HepG2 (cell line): ENCODE data around the gene PLSCR5. TPM values are rescaled to one million over a fixed set of nuclear protein-coding genes. Genes with fewer than 3 reads are reported as not detected.

Experiments
- ATAC-seq: fragments of 200-7000 bp; cut with Tn5 transposase; 3 replicates; pipeline ENCODE4 v1.9.1; 2020; ENCODE audit warnings: mild to moderate bottlenecking, moderate library complexity
- BruUV-seq: library from RNA; stranded (reverse); fragments of 400-500 nt; replicated peaks from 2 replicates; lab custom pipeline; 2021; lab: Mats Ljungman, UMichigan
- CTCF ChIA-PET: fragments of 300-600 bp; formaldehyde crosslinking; extraction: SDS; loops from one replicate; lab custom pipeline; 2021; ENCODE audit warnings: low total read pairs, inconsistent platforms, low intra/inter-chr PET ratio; lab: Yijun Ruan, JAX
- POLR2A ChIA-PET: fragments of 350-600 bp; sonication (Branson Sonifier 250); formaldehyde crosslinking; loops from one replicate; lab custom pipeline; 2020; ENCODE audit warnings: antibody characterized with exemption, inconsistent platforms; lab: Yijun Ruan, JAX
- DNase-seq: peaks from one replicate; pipeline ENCODE4 v3.0.0-alpha.2; 2015; ENCODE audit warnings: low spot score
- FAIRE-seq: peaks from 3 replicates; lab custom pipeline; 2011; peaks lifted over from hg19 to GRCh38; lab: Jason Lieb, UNC
- H2AFZ ChIP-seq: one replicate; pipeline ENCODE4 v1.6.1; 2011; ENCODE audit warnings: low read length, inconsistent platforms
- H3K27ac ChIP-seq: fragments of 300-600 bp; 3 replicates; pipeline ENCODE4 v1.8.0; 2011; ENCODE audit warnings: mixed run types, mild to moderate bottlenecking, mixed read lengths, low read length, inconsistent platforms; ENCODE audit not compliant: insufficient read depth; ENCODE audit errors: extremely low read length
- H3K27me3 ChIP-seq, 2 experiments: fragments of 200-600 bp in 1 of 2; 2 replicates in 1 of 2; 3 replicates in 1 of 2; pipeline versions ENCODE4 v1.6.0 to v1.8.0; 2011; ENCODE audit warnings: low read length in 2 of 2, mild to moderate bottlenecking in 2 of 2, moderate library complexity in 2 of 2, inconsistent platforms in 1 of 2; ENCODE audit not compliant: insufficient read depth in 2 of 2, control insufficient read depth in 1 of 2
- H3K36me3 ChIP-seq, 2 experiments: fragments of 200-600 bp in 1 of 2; replicated peaks in 1 of 2; 2 replicates in 1 of 2; 3 replicates in 1 of 2; pipeline versions ENCODE4 v1.5.1 to v1.8.0; 2011; ENCODE audit warnings: low read length in 2 of 2, inconsistent platforms in 1 of 2; ENCODE audit not compliant: insufficient read depth in 2 of 2, control insufficient read depth in 1 of 2
- H3K4me1 ChIP-seq: 2 replicates; pipeline ENCODE4 v1.5.1; 2012; ENCODE audit warnings: low read length, inconsistent platforms; ENCODE audit not compliant: insufficient read depth
- H3K4me2 ChIP-seq: 2 replicates; pipeline ENCODE4 v1.6.0; 2011; ENCODE audit warnings: low read depth, low read length, inconsistent platforms
- H3K4me3 ChIP-seq, 3 experiments: fragments of 200-600 bp in 1 of 3; sonication (generic), shearing (Covaris generic) in 1 of 3; replicated peaks in 1 of 3; 2 replicates each; pipeline ENCODE4 v1.5.1; 2011 to 2016; ENCODE audit warnings: low read length in 3 of 3, inconsistent platforms in 2 of 3, low read depth in 2 of 3, mild to moderate bottlenecking in 2 of 3, control low read depth in 1 of 3, mixed read lengths in 1 of 3; ENCODE audit not compliant: insufficient read depth in 1 of 3
- H3K79me2 ChIP-seq: one replicate; pipeline ENCODE4 v1.6.1; 2011; ENCODE audit warnings: low read length, inconsistent platforms; ENCODE audit not compliant: insufficient read depth
- H3K9ac ChIP-seq: 2 replicates; pipeline ENCODE4 v1.6.0; 2011; ENCODE audit warnings: mild to moderate bottlenecking, low read depth, low read length, inconsistent platforms; ENCODE audit not compliant: insufficient read depth
- H3K9me3 ChIP-seq: 2 replicates; pipeline ENCODE4 v1.5.1; 2012; ENCODE audit warnings: mild to moderate bottlenecking, low read length
- H4K20me1 ChIP-seq: 2 replicates; pipeline ENCODE4 v1.6.0; 2011; ENCODE audit warnings: inconsistent platforms, mild to moderate bottlenecking, low read length, moderate library complexity; ENCODE audit not compliant: insufficient read depth
- AFF4 ChIP-seq: sonication (generic); formaldehyde crosslinking; IDR thresholded peaks from 2 replicates; pipeline ENCODE4 v1.4.0; 2020; ENCODE audit warnings: missing genetic modification reagents
- FOSL2 ChIP-seq: sonication (generic); formaldehyde crosslinking; IDR thresholded peaks from 2 replicates; pipeline ENCODE4 v1.4.0; 2020; ENCODE audit warnings: missing genetic modification reagents
- FOXO1 ChIP-seq: sonication (generic); formaldehyde crosslinking; IDR thresholded peaks from 2 replicates; pipeline ENCODE4 v1.4.0; 2020; ENCODE audit warnings: missing genetic modification reagents
- HMG20B ChIP-seq: conservative IDR thresholded peaks from 2 replicates; pipeline ENCODE4 v1.6.1; 2016; ENCODE audit warnings: missing genetic modification reagents, missing compliant biosample characterization
- KDM5A ChIP-seq: fragments of 200-600 bp; sonication (generic); IDR thresholded peaks from 2 replicates; pipeline ENCODE4 v1.7.0; 2018; ENCODE audit warnings: antibody characterized with exemption, mild to moderate bottlenecking, low read length, borderline replicate concordance
- NFIB ChIP-seq: sonication (generic); formaldehyde crosslinking; IDR thresholded peaks from 2 replicates; pipeline ENCODE4 v1.9.0; 2021; ENCODE audit warnings: missing genetic modification reagents, mild to moderate bottlenecking, borderline replicate concordance
- THAP11 ChIP-seq: IDR thresholded peaks from 2 replicates; pipeline ENCODE4 v1.6.1; 2016; ENCODE audit warnings: missing biosample characterization, missing genetic modification reagents
- ZNF280B ChIP-seq: sonication (generic); formaldehyde crosslinking; IDR thresholded peaks from 2 replicates; pipeline ENCODE4 v1.5.0; 2020; ENCODE audit warnings: missing genetic modification reagents, mild to moderate bottlenecking, borderline replicate concordance
- ZNF605 ChIP-seq: sonication (generic); formaldehyde crosslinking; IDR thresholded peaks from 2 replicates; pipeline ENCODE4 v1.8.0; 2022; ENCODE audit warnings: mild to moderate bottlenecking, missing genetic modification reagents
- WGBS: methylation state at CpG from one replicate; pipeline ENCODE4 v1.1.6; 2017; ENCODE audit warnings: low lambda C conversion rate; 5-methylcytosine and 5-hydroxymethylcytosine counted together
- in situ Hi-C: cut with HindIII; loops from 2 replicates; pipeline ENCODE4 v1.10.0; 2017; ENCODE audit warnings: low pct_unique_long_range_greater_than_20kb; ENCODE audit not compliant: extremely low pct_ligation_motif_present
- intact Hi-C: fragments of 100-400 bp; cut with micrococcal nuclease; formaldehyde crosslinking; loops from one replicate; pipeline ENCODE4 v1.10.0; 2022; ENCODE audit not compliant: unreplicated experiment
- polyA plus RNA-seq, 8 experiments: library from polyadenylated mRNA; depleted of rRNA in 3 of 8; stranded (reverse) in 7 of 8; unstranded in 1 of 8; fragments of >200 nt; fragmentation: Illumina TruSeq in 4 of 8; extraction: Trizol in 4 of 8; gene quantifications; 2 replicates each; pipeline versions ENCODE4 v1.2.1 to v1.2.3, GENCODE V29; 2011 to 2016; ENCODE audit warnings: low read depth in 4 of 8, missing spikeins in 1 of 8, mixed read lengths in 1 of 8; ENCODE audit not compliant: insufficient read depth in 1 of 8
- total RNA-seq, 5 experiments: library from RNA; depleted of rRNA; stranded (reverse); fragments of >200 nt; fragmentation: Illumina TruSeq; extraction: Trizol; gene quantifications; 2 replicates each; pipeline ENCODE4 v1.2.3, GENCODE V29; 2016; ENCODE audit warnings: low read depth in 1 of 5
- TF ChIP-seq, protein P1 (sequence below): sonication (generic); formaldehyde crosslinking; IDR thresholded peaks from 2 replicates; pipeline ENCODE4 v1.8.1; 2022; ENCODE audit warnings: low read depth, mild to moderate bottlenecking, missing genetic modification reagents
- TF ChIP-seq, protein P2 (sequence below): sonication (generic); formaldehyde crosslinking; IDR thresholded peaks from 2 replicates; pipeline ENCODE4; 2020; ENCODE audit warnings: missing genetic modification reagents, mild to moderate bottlenecking, borderline replicate concordance

The PLSCR5 gene
- total and polyA plus RNA-seq, 2 of the 13 experiments (the other 11 are each of a cell fraction or from before 2014, with no cell fraction given): 0.50 TPM; not detected in 1

GRCh38 chr3:146542978-146543377, 62.2 kb downstream of the PLSCR5 start:
- Histone ChIP-seq H3K27me3 (no peaks in the 10 kb centered on the region), H3K4me1 (peaks cover 75% of the 10 kb centered on the region), H2AFZ (no peak overlapping the region), H3K9me3 (no peaks in the 10 kb centered on the region), H3K4me3 (peak overlapping the region; percentile 89 to 93 (median 91); a peak in 5 of 6 replicates), H4K20me1 (no peaks in the 10 kb centered on the region), H3K9ac (peak overlapping the region; percentile 87; the same call in 1 of the 2 replicates), H3K4me2 (peak overlapping the region; percentile 86), H3K79me2 (peaks cover 51% of the 10 kb centered on the region), H3K36me3 (no peaks in the 10 kb centered on the region), H3K27ac (no peak overlapping the region)
- intact Hi-C loops: loop anchor here (5.0 kb wide), 1 partner anchor 39 kb away; no protein-coding TSS in a partner anchor
- POLR2A ChIA-PET: interaction anchor here (2.0 kb wide), 1 partner anchor 38 kb away, joined by 14 read pairs; no protein-coding TSS in a partner anchor
- TF ChIP-seq, protein P1, sequence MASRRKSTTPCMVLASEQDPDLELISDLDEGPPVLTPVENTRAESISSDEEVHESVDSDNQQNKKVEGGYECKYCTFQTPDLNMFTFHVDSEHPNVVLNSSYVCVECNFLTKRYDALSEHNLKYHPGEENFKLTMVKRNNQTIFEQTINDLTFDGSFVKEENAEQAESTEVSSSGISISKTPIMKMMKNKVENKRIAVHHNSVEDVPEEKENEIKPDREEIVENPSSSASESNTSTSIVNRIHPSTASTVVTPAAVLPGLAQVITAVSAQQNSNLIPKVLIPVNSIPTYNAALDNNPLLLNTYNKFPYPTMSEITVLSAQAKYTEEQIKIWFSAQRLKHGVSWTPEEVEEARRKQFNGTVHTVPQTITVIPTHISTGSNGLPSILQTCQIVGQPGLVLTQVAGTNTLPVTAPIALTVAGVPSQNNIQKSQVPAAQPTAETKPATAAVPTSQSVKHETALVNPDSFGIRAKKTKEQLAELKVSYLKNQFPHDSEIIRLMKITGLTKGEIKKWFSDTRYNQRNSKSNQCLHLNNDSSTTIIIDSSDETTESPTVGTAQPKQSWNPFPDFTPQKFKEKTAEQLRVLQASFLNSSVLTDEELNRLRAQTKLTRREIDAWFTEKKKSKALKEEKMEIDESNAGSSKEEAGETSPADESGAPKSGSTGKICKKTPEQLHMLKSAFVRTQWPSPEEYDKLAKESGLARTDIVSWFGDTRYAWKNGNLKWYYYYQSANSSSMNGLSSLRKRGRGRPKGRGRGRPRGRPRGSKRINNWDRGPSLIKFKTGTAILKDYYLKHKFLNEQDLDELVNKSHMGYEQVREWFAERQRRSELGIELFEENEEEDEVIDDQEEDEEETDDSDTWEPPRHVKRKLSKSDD (CRISPR knock-in tag): no peak
- TF ChIP-seq KDM5A: no peak
- no peak for TF ChIP-seq THAP11
- TF ChIP-seq ZNF605: no peak
- no peak for TF ChIP-seq HMG20B
- TF ChIP-seq ZNF280B: no peak
- TF ChIP-seq AFF4 (CRISPR knock-in tag): no peak
- no peak for TF ChIP-seq FOXO1 (CRISPR knock-in tag)
- TF ChIP-seq, protein P2, sequence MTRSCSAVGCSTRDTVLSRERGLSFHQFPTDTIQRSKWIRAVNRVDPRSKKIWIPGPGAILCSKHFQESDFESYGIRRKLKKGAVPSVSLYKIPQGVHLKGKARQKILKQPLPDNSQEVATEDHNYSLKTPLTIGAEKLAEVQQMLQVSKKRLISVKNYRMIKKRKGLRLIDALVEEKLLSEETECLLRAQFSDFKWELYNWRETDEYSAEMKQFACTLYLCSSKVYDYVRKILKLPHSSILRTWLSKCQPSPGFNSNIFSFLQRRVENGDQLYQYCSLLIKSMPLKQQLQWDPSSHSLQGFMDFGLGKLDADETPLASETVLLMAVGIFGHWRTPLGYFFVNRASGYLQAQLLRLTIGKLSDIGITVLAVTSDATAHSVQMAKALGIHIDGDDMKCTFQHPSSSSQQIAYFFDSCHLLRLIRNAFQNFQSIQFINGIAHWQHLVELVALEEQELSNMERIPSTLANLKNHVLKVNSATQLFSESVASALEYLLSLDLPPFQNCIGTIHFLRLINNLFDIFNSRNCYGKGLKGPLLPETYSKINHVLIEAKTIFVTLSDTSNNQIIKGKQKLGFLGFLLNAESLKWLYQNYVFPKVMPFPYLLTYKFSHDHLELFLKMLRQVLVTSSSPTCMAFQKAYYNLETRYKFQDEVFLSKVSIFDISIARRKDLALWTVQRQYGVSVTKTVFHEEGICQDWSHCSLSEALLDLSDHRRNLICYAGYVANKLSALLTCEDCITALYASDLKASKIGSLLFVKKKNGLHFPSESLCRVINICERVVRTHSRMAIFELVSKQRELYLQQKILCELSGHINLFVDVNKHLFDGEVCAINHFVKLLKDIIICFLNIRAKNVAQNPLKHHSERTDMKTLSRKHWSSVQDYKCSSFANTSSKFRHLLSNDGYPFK: no peak
- no peak for TF ChIP-seq FOSL2 (CRISPR knock-in tag)
- TF ChIP-seq NFIB: no peak
- 68% methylated on average over 2 of the region's 2 CpGs for WGBS
- FAIRE-seq (no peak), DNase-seq (no peak), ATAC-seq (no peak)
- in situ Hi-C loops: no loop called here
- no TSS peak for BruUV-seq
- CTCF ChIA-PET: no interaction called here
